ENCODE results near the gene LAG3.

Gene LAG3

GRCh38 chr12:6823182-6824084, 51.1 kb downstream of the LAG3 start:
- DNase-seq (ENCODE audit: low read depth), result no peak

- no peak for DNase-seq (ENCODE audit: low read depth)
These were observed 51.9 kb downstream of the LAG3 start for GRCh38 chr12:6824085-6824775.

GRCh38 chr12:6824901-6825381, 52.6 kb downstream of the LAG3 start:
- DNase-seq (ENCODE audit: low read depth), result no peak

GRCh38 chr12:6825398-6826124, 53.2 kb downstream of the LAG3 start:
- peak; percentile 62 for DNase-seq (ENCODE audit: low read depth)

GRCh38 chr12:6826125-6826733, 53.9 kb downstream of the LAG3 start:
- DNase-seq (ENCODE audit: low read depth), result no peak

- no peak for DNase-seq (ENCODE audit: low read depth)
These were observed 54.6 kb downstream of the LAG3 start for GRCh38 chr12:6826734-6827436.

GRCh38 chr12:6827437-6827911, 55.2 kb downstream of the LAG3 start:
- no peak for DNase-seq (ENCODE audit: low read depth)

Measured in activated gamma-delta T cell treated with anti-CD3 and anti-CD28 coated beads, Interleukin-2, amount 50 U/mL, for 16 hours (primary cell).